ENCODE measurements around the gene ASTE1.
"Not testable (repeated sequence)": the region's sequence is repeated elsewhere in the genome, so short reads cannot be mapped to it uniquely, and the experiment has no call there.

Gene ASTE1

DNA sequence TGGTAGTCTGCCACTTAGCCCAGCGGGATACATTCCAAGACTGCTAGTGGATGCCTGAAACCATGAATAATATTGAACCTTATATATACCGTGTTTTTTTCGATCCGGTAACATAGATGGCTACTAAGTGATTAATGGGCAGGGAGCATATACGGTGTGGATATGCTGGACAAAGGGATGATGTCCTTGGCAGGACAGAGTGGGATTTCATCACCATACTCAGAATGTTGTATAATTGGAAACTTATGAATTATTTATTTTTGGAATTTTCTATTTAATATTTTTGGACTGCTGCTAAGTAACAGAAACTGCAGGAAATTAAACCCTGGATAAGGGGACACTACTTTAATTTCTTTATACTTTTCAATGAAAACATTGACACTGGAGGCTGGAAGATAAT, 53.2 kb downstream of the ASTE1 start:
- no peak overlapping the region for H3K27ac ChIP-seq (ENCODE audit: insufficient read depth in 1 of 2, low read depth in 1 of 2, low read length in 2 of 2, poor library complexity in 1 of 2, severe bottlenecking in 2 of 2)
- no peaks in the 10 kb centered on the region for H3K27me3 ChIP-seq (replicated peaks in 2 of 5; ENCODE audit: control insufficient read depth in 4 of 5, insufficient read depth in 5 of 5, low read length in 4 of 5)
- no peaks in the 10 kb centered on the region for H3K4me1 ChIP-seq (ENCODE audit: control extremely low read depth in 1 of 4, control insufficient read depth in 4 of 4, insufficient read depth in 4 of 4, low read length in 3 of 4)
- ChIA-PET CTCF (no interaction called here), POLR2A (no interaction called here)
- H3K9me3 ChIP-seq (ENCODE audit: control extremely low read depth in 1 of 5, control insufficient read depth in 4 of 5, insufficient read depth in 2 of 5, low read depth in 1 of 5, low read length in 4 of 5): peaks cover 0 to 4% (median 3%) of the 10 kb centered on the region in 5 experiments
- WGBS (ENCODE audit: insufficient coverage): 100% methylated on average over 2 of the region's 5 CpGs
- no peak overlapping the region for H3K4me3 ChIP-seq (ENCODE audit: control insufficient read depth in 1 of 7, extremely low read depth in 1 of 7, insufficient read depth in 4 of 7, low read depth in 2 of 7, low read length in 6 of 7)
- no peak for DNase-seq
- peaks cover 6 to 80% (median 41%) of the 10 kb centered on the region in 4 experiments for H3K36me3 ChIP-seq (ENCODE audit: control insufficient read depth in 4 of 4, insufficient read depth in 4 of 4, low read length in 3 of 4)

DNA sequence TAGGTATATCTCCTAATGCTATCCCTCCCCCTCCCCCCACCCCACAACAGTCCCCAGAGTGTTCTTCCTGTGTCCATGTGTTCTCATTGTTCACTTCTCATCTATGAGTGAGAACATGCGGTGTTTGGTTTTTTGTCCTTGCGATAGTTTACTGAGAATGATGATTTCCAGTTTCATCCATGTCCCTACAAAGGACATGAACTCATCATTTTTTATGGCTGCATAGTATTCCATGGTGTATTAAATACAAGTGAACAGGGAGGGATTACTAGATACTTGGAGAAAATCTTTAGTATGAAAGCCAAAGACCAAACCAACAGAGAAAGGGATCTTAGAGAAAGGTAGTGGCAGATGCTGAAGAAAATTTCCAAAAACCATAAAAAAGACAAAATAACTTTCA, 54.0 kb downstream of the ASTE1 start:
- POLR2A ChIA-PET; H3K27me3 ChIP-seq (replicated peaks in 2 of 5; ENCODE audit: control insufficient read depth in 4 of 5, insufficient read depth in 5 of 5, low read length in 4 of 5); H3K4me1 ChIP-seq (ENCODE audit: control extremely low read depth in 1 of 4, control insufficient read depth in 4 of 4, insufficient read depth in 4 of 4, low read length in 3 of 4); CTCF ChIA-PET; H3K4me3 ChIP-seq (ENCODE audit: control insufficient read depth in 1 of 7, extremely low read depth in 1 of 7, insufficient read depth in 4 of 7, low read depth in 2 of 7, low read length in 6 of 7); H3K27ac ChIP-seq (ENCODE audit: insufficient read depth in 1 of 2, low read depth in 1 of 2, low read length in 2 of 2, poor library complexity in 1 of 2, severe bottlenecking in 2 of 2); H3K9me3 ChIP-seq (ENCODE audit: control extremely low read depth in 1 of 5, control insufficient read depth in 4 of 5, insufficient read depth in 2 of 5, low read depth in 1 of 5, low read length in 4 of 5); DNase-seq: not testable (repeated sequence)
- WGBS (ENCODE audit: insufficient coverage): no CpG with 5 or more reads among the region's 2 CpGs
- H3K36me3 ChIP-seq (ENCODE audit: control insufficient read depth in 4 of 4, insufficient read depth in 4 of 4, low read length in 3 of 4): peaks cover 8 to 81% (median 38%) of the 10 kb centered on the region in 4 experiments

DNA sequence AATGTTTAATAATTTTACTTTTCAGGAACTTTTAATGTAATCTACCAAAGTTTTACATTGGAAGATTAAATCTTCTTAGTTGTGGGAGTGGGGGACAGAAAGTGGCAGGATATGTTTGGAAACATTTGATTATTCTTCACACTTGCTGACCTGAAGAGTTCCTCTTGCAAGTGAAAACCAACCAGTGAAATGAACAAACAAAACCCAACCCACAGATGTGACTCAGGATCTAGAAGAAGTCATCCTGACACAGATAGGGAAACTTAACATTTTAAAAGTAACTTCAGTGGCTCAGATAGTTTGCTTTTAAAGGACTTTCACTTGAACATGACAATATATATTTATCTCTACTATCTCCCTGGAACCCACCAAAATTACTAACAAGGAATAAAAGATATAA, 55.4 kb downstream of the ASTE1 start:
- Histone ChIP-seq H3K4me1 (ENCODE audit: control extremely low read depth in 1 of 4, control insufficient read depth in 4 of 4, insufficient read depth in 4 of 4, low read length in 3 of 4) (no peaks in the 10 kb centered on the region), H3K27ac (ENCODE audit: insufficient read depth in 1 of 2, low read depth in 1 of 2, low read length in 2 of 2, poor library complexity in 1 of 2, severe bottlenecking in 2 of 2) (no peak overlapping the region), H3K27me3 (replicated peaks in 2 of 5; ENCODE audit: control insufficient read depth in 4 of 5, insufficient read depth in 5 of 5, low read length in 4 of 5) (no peaks in the 10 kb centered on the region), H3K36me3 (ENCODE audit: control insufficient read depth in 4 of 4, insufficient read depth in 4 of 4, low read length in 3 of 4) (peaks cover 8 to 81% (median 35%) of the 10 kb centered on the region in 4 experiments), H3K9me3 (ENCODE audit: control extremely low read depth in 1 of 5, control insufficient read depth in 4 of 5, insufficient read depth in 2 of 5, low read depth in 1 of 5, low read length in 4 of 5) (peaks cover 0 to 4% (median 3%) of the 10 kb centered on the region in 5 experiments), H3K4me3 (ENCODE audit: control insufficient read depth in 1 of 7, extremely low read depth in 1 of 7, insufficient read depth in 4 of 7, low read depth in 2 of 7, low read length in 6 of 7) (no peak overlapping the region)
- DNase-seq: no peak
- ChIA-PET POLR2A (no interaction called here), CTCF (interaction anchor here (1.0 kb wide), 1 partner anchor 11 kb away, joined by 4 read pairs; no protein-coding TSS in a partner anchor)

DNA sequence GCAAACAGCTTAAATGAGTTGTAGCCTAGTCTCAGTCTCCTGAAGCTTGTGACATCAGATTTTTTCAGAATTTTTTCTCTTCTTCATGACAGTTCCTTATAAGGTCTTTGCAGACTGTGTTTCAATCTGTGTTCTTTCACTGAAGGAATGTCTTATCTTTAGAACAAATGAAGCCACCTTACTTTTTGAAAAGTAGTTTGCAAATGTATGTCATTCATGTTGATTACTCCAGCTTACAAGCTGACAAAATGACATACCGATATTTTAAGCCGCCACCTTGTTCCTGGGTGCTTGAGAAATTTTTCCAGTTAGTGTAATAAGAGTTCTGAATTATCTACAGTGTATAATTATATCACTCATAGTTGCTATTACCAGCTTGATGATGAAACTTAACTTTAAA, 57.0 kb downstream of the ASTE1 start:
- no peaks in the 10 kb centered on the region for H3K4me1 ChIP-seq (ENCODE audit: control extremely low read depth in 1 of 4, control insufficient read depth in 4 of 4, insufficient read depth in 4 of 4, low read length in 3 of 4)
- no peak overlapping the region for H3K4me3 ChIP-seq (ENCODE audit: control insufficient read depth in 1 of 7, extremely low read depth in 1 of 7, insufficient read depth in 4 of 7, low read depth in 2 of 7, low read length in 6 of 7)
- ChIA-PET CTCF (interaction anchor here (0.9 to 1.0 kb wide), 2 partner anchors 12 to 14 kb away, joined by 3 to 4 read pairs; no protein-coding TSS in a partner anchor), POLR2A (no interaction called here)
- no peak for DNase-seq
- peaks cover 22 to 80% (median 43%) of the 10 kb centered on the region in 4 experiments for H3K36me3 ChIP-seq (ENCODE audit: control insufficient read depth in 4 of 4, insufficient read depth in 4 of 4, low read length in 3 of 4)
- WGBS (ENCODE audit: insufficient coverage): no CpG with 5 or more reads among the region's 2 CpGs
- peaks cover 0 to 4% (median 3%) of the 10 kb centered on the region in 5 experiments for H3K9me3 ChIP-seq (ENCODE audit: control extremely low read depth in 1 of 5, control insufficient read depth in 4 of 5, insufficient read depth in 2 of 5, low read depth in 1 of 5, low read length in 4 of 5)
- H3K27me3 ChIP-seq (replicated peaks in 2 of 5; ENCODE audit: control insufficient read depth in 4 of 5, insufficient read depth in 5 of 5, low read length in 4 of 5): no peaks in the 10 kb centered on the region
- no peak overlapping the region for H3K27ac ChIP-seq (ENCODE audit: insufficient read depth in 1 of 2, low read depth in 1 of 2, low read length in 2 of 2, poor library complexity in 1 of 2, severe bottlenecking in 2 of 2)

DNA sequence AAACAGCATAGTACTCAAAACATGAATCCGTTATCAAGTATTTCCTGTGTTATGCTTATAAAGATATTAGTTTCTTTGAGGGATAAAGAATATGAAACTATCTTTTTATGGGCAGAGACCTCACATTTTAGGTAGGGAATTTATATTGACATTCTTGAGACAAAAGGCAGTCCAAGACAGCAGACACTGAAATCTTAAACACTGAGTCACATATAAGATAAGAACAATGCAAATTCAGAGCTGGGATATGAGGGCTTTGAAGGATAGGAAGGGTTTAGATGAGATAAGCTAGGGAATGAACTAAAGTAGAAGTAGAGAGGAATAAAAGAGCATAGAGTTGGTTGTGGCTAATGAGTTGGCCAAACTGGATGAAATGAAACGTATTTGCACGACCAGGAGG, 58.4 kb downstream of the ASTE1 start:
- Histone ChIP-seq H3K27ac (ENCODE audit: insufficient read depth in 1 of 2, low read depth in 1 of 2, low read length in 2 of 2, poor library complexity in 1 of 2, severe bottlenecking in 2 of 2) (no peak overlapping the region), H3K4me1 (ENCODE audit: control extremely low read depth in 1 of 4, control insufficient read depth in 4 of 4, insufficient read depth in 4 of 4, low read length in 3 of 4) (no peaks in the 10 kb centered on the region), H3K36me3 (ENCODE audit: control insufficient read depth in 4 of 4, insufficient read depth in 4 of 4, low read length in 3 of 4) (peaks cover 22 to 82% (median 40%) of the 10 kb centered on the region in 4 experiments), H3K4me3 (ENCODE audit: control insufficient read depth in 1 of 7, extremely low read depth in 1 of 7, insufficient read depth in 4 of 7, low read depth in 2 of 7, low read length in 6 of 7) (no peak overlapping the region), H3K9me3 (ENCODE audit: control extremely low read depth in 1 of 5, control insufficient read depth in 4 of 5, insufficient read depth in 2 of 5, low read depth in 1 of 5, low read length in 4 of 5) (peaks cover 0 to 4% (median 3%) of the 10 kb centered on the region in 5 experiments), H3K27me3 (replicated peaks in 2 of 5; ENCODE audit: control insufficient read depth in 4 of 5, insufficient read depth in 5 of 5, low read length in 4 of 5) (no peaks in the 10 kb centered on the region)
- ChIA-PET CTCF (no interaction called here), POLR2A (no interaction called here)
- 94% methylated on average over 2 of the region's 3 CpGs for WGBS (ENCODE audit: insufficient coverage)
- DNase-seq: no peak

DNA sequence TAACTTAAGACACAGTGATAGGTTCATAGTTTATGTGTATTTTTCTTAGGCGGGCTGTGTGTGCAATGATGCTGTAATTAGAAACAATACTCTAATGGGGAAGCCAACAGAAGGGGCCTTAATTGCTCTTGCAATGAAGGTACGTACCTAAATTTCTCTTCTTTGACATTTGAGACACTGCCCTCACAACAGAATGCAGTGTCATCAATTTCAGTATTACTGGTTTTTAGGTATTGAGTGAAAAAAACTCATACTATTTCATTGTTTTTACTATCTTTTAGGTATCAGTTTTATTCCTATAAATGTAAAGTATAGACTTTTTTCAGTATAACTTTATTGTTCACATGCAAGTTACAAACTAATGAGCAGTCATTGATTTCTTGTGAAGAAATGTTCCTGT, 59.3 kb downstream of the ASTE1 start:
- Histone ChIP-seq H3K27me3 (replicated peaks in 2 of 5; ENCODE audit: control insufficient read depth in 4 of 5, insufficient read depth in 5 of 5, low read length in 4 of 5) (no peaks in the 10 kb centered on the region), H3K9me3 (ENCODE audit: control extremely low read depth in 1 of 5, control insufficient read depth in 4 of 5, insufficient read depth in 2 of 5, low read depth in 1 of 5, low read length in 4 of 5) (peaks cover 0 to 4% (median 3%) of the 10 kb centered on the region in 5 experiments), H3K4me3 (ENCODE audit: control insufficient read depth in 1 of 7, extremely low read depth in 1 of 7, insufficient read depth in 4 of 7, low read depth in 2 of 7, low read length in 6 of 7) (no peak overlapping the region), H3K4me1 (ENCODE audit: control extremely low read depth in 1 of 4, control insufficient read depth in 4 of 4, insufficient read depth in 4 of 4, low read length in 3 of 4) (no peaks in the 10 kb centered on the region), H3K27ac (ENCODE audit: insufficient read depth in 1 of 2, low read depth in 1 of 2, low read length in 2 of 2, poor library complexity in 1 of 2, severe bottlenecking in 2 of 2) (no peak overlapping the region), H3K36me3 (ENCODE audit: control insufficient read depth in 4 of 4, insufficient read depth in 4 of 4, low read length in 3 of 4) (peaks cover 22 to 79% (median 39%) of the 10 kb centered on the region in 4 experiments)
- ChIA-PET POLR2A (no interaction called here), CTCF (no interaction called here)
- DNase-seq: no peak
- WGBS (ENCODE audit: insufficient coverage): no CpG with 5 or more reads among the region's 2 CpGs

DNA sequence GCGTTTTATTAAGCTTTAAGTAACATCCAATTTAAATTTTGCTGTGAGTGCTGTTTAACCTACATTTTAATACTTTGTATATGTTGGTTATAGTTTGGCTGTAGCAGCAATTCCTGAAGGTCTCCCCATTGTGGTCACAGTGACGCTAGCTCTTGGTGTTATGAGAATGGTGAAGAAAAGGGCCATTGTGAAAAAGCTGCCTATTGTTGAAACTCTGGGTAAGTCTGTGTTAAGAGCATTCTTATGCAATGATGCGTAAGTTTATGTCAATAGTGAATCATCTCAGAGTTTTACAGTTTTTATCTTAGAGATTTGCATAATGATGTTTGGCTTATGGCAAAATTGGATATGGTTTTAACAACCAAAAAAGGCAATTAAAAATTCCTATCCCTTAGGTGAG, 62.7 kb downstream of the ASTE1 start:
- POLR2A ChIA-PET: no interaction called here
- DNase-seq: no peak
- Histone ChIP-seq H3K27ac (ENCODE audit: insufficient read depth in 1 of 2, low read depth in 1 of 2, low read length in 2 of 2, poor library complexity in 1 of 2, severe bottlenecking in 2 of 2) (no peak overlapping the region), H3K9me3 (ENCODE audit: control extremely low read depth in 1 of 5, control insufficient read depth in 4 of 5, insufficient read depth in 2 of 5, low read depth in 1 of 5, low read length in 4 of 5) (no peaks in the 10 kb centered on the region), H3K4me1 (ENCODE audit: control extremely low read depth in 1 of 4, control insufficient read depth in 4 of 4, insufficient read depth in 4 of 4, low read length in 3 of 4) (no peaks in the 10 kb centered on the region), H3K27me3 (replicated peaks in 2 of 5; ENCODE audit: control insufficient read depth in 4 of 5, insufficient read depth in 5 of 5, low read length in 4 of 5) (no peaks in the 10 kb centered on the region), H3K36me3 (ENCODE audit: control insufficient read depth in 4 of 4, insufficient read depth in 4 of 4, low read length in 3 of 4) (peaks cover 21 to 77% (median 39%) of the 10 kb centered on the region in 4 experiments), H3K4me3 (ENCODE audit: control insufficient read depth in 1 of 7, extremely low read depth in 1 of 7, insufficient read depth in 4 of 7, low read depth in 2 of 7, low read length in 6 of 7) (no peak overlapping the region)
- 100% methylated on average over 1 of the region's 3 CpGs for WGBS (ENCODE audit: insufficient coverage)
- CTCF ChIA-PET: interaction anchor here (0.8 to 1.2 kb wide), 2 partner anchors 11 to 17 kb away, joined by 3 read pairs; no protein-coding TSS in a partner anchor
